ENCODE measurements around the gene TMEM255B.

The TMEM255B gene

GRCh38 chr13:113747291-113747833 is 11.7 kb upstream of the TMEM255B start:
- TF ChIP-seq CTCF (IDR thresholded peaks at IDR 0.05; ENCODE audit: low read length, missing control alignments) = no peak
- no peak overlapping the region for H3K4me3 ChIP-seq (replicated peaks; ENCODE audit: low read depth, low read length)
- no peak for DNase-seq (ENCODE audit: low read depth)

- H3K4me3 ChIP-seq (replicated peaks; ENCODE audit: low read depth, low read length) = no peak overlapping the region
- DNase-seq (ENCODE audit: low read depth) = no peak
- no peak for TF ChIP-seq CTCF (IDR thresholded peaks at IDR 0.05; ENCODE audit: low read length, missing control alignments)
Measured at GRCh38 chr13:113748101-113748861, 10.7 kb upstream of the TMEM255B start.

GRCh38 chr13:113748862-113749451 is 10.1 kb upstream of the TMEM255B start:
- H3K4me3 ChIP-seq (replicated peaks; ENCODE audit: low read depth, low read length) = no peak overlapping the region
- no peak for DNase-seq (ENCODE audit: low read depth)
- no peak for TF ChIP-seq CTCF (IDR thresholded peaks at IDR 0.05; ENCODE audit: low read length, missing control alignments)

GRCh38 chr13:113749507-113749906 is 9.5 kb upstream of the TMEM255B start:
- no peak for TF ChIP-seq CTCF (IDR thresholded peaks at IDR 0.05; ENCODE audit: low read length, missing control alignments)
- no peak overlapping the region for H3K4me3 ChIP-seq (replicated peaks; ENCODE audit: low read depth, low read length)
- DNase-seq (ENCODE audit: low read depth) = no peak

- no peak overlapping the region for H3K4me3 ChIP-seq (replicated peaks; ENCODE audit: low read depth, low read length)
- no peak for TF ChIP-seq CTCF (IDR thresholded peaks at IDR 0.05; ENCODE audit: low read length, missing control alignments)
- no peak for DNase-seq (ENCODE audit: low read depth)
Measured at GRCh38 chr13:113749967-113750366, 9.1 kb upstream of the TMEM255B start.

GRCh38 chr13:113750554-113751399 is 8.2 kb upstream of the TMEM255B start:
- H3K4me3 ChIP-seq (replicated peaks; ENCODE audit: low read depth, low read length) = no peak overlapping the region
- no peak for TF ChIP-seq CTCF (IDR thresholded peaks at IDR 0.05; ENCODE audit: low read length, missing control alignments)
- no peak for DNase-seq (ENCODE audit: low read depth)

Data from fibroblast of pulmonary artery (primary cell).